GM23338 (cell line): Measurements from ENCODE around the gene GPR158. TPM values are rescaled to one million over a fixed set of nuclear protein-coding genes. Genes with fewer than 3 reads are reported as not detected.

Experiments
- ATAC-seq: fragments of 200-7000 bp; cut with Tn5 transposase; 3 replicates; pipeline ENCODE4 v1.9.1; 2020
- DNase-seq: peaks from one replicate; pipeline ENCODE4 v3.0.0-alpha.2; 2015; ENCODE audit warnings: low spot score
- H2AFZ ChIP-seq: fragments of 200-600 bp; sonication (generic); 2 replicates; pipeline ENCODE4 v1.8.0; 2016; ENCODE audit warnings: antibody characterized with exemption, mild to moderate bottlenecking, moderate library complexity
- H3F3A ChIP-seq: fragments of 200-600 bp; sonication (generic); replicated peaks from 2 replicates; pipeline ENCODE4 v1.8.0; 2017; ENCODE audit warnings: antibody characterized with exemption, mixed run types, low read depth
- H3K27ac ChIP-seq: fragments of 200-600 bp; sonication (generic); 2 replicates; pipeline ENCODE4 v1.6.1; 2016; ENCODE audit warnings: low read depth
- H3K27me3 ChIP-seq: fragments of 200-600 bp; sonication (generic); 2 replicates; pipeline ENCODE4 v1.8.0; 2016; ENCODE audit warnings: mild to moderate bottlenecking, mixed run types, moderate library complexity; ENCODE audit not compliant: insufficient read depth
- H3K36me3 ChIP-seq: fragments of 200-600 bp; sonication (generic); 2 replicates; pipeline ENCODE4 v1.8.0; 2016; ENCODE audit warnings: mild to moderate bottlenecking; ENCODE audit not compliant: insufficient read depth
- H3K4me1 ChIP-seq: fragments of 200-600 bp; sonication (generic); 2 replicates; pipeline ENCODE4 v1.8.0; 2016; ENCODE audit warnings: mild to moderate bottlenecking, moderate library complexity; ENCODE audit not compliant: insufficient read depth
- H3K4me2 ChIP-seq: fragments of 200-600 bp; sonication (generic); 2 replicates; pipeline ENCODE4 v1.7.1; 2017; ENCODE audit warnings: mixed run types
- H3K4me3 ChIP-seq: fragments of 200-600 bp; sonication (generic); 2 replicates; pipeline ENCODE4 v1.6.1; 2016; ENCODE audit warnings: mixed run types
- H3K79me2 ChIP-seq: fragments of 200-600 bp; sonication (generic); replicated peaks from 2 replicates; pipeline ENCODE4 v1.8.0; 2017; ENCODE audit warnings: mild to moderate bottlenecking; ENCODE audit not compliant: insufficient read depth
- H3K9me2 ChIP-seq: fragments of 200-600 bp; sonication (generic); 2 replicates; pipeline ENCODE4 v1.8.0; 2017; ENCODE audit not compliant: insufficient read depth
- H4K20me1 ChIP-seq: fragments of 200-600 bp; sonication (generic); replicated peaks from 2 replicates; pipeline ENCODE4 v1.8.0; 2017; ENCODE audit warnings: mild to moderate bottlenecking; ENCODE audit not compliant: insufficient read depth
- H3K27ac Mint-ChIP-seq: 2 replicates; pipeline ENCODE4 v1.8.0; 2020; ENCODE audit warnings: inconsistent platforms, mild to moderate bottlenecking, moderate library complexity, mixed read lengths
- H3K27me3 Mint-ChIP-seq: 3 replicates; pipeline ENCODE4 v1.8.0; 2022; ENCODE audit warnings: low read depth, mild to moderate bottlenecking, moderate library complexity, mixed read lengths, inconsistent platforms; ENCODE audit not compliant: insufficient read depth, poor library complexity
- H3K36me3 Mint-ChIP-seq: 3 replicates; pipeline ENCODE4 v1.8.0; 2021; ENCODE audit warnings: low read depth, mild to moderate bottlenecking, inconsistent platforms, moderate library complexity, mixed read lengths
- H3K4me1 Mint-ChIP-seq: 3 replicates; pipeline ENCODE4 v1.8.0; 2020; ENCODE audit warnings: mild to moderate bottlenecking, inconsistent platforms, mixed read lengths
- H3K4me3 Mint-ChIP-seq: 3 replicates; pipeline ENCODE4 v1.8.0; 2021; ENCODE audit warnings: moderate library complexity, mild to moderate bottlenecking, inconsistent platforms, mixed read lengths
- H3K9me3 Mint-ChIP-seq: 3 replicates; pipeline ENCODE4 v1.8.0; 2020; ENCODE audit warnings: moderate library complexity, mild to moderate bottlenecking, inconsistent platforms, mixed read lengths
- CREB1 ChIP-seq: fragments of 250-450 bp; sonication (Bioruptor Pico); IDR thresholded peaks from 2 replicates; pipeline ENCODE4 v1.5.0; 2020; ENCODE audit warnings: low read depth, mild to moderate bottlenecking, moderate library complexity
- EZH2 ChIP-seq: fragments of 200-600 bp; sonication (generic); IDR thresholded peaks from one replicate; pipeline ENCODE4 v1.8.0; 2017; ENCODE audit warnings: antibody characterized with exemption, mild to moderate bottlenecking, low read depth; ENCODE audit not compliant: unreplicated experiment
- EZH2phosphoT487 ChIP-seq: fragments of 200-600 bp; sonication (generic); IDR thresholded peaks from one replicate; pipeline ENCODE4 v1.8.1; 2018; ENCODE audit warnings: antibody characterized with exemption; ENCODE audit not compliant: unreplicated experiment
- JUNB ChIP-seq: IDR thresholded peaks from one replicate; pipeline ENCODE4 v1.6.1; 2016; ENCODE audit warnings: antibody characterized with exemption; ENCODE audit not compliant: unreplicated experiment
- NANOG ChIP-seq: IDR thresholded peaks from 2 replicates; pipeline ENCODE4 v1.6.1; 2016; ENCODE audit warnings: antibody characterized with exemption, borderline replicate concordance
- STAT1 ChIP-seq: IDR thresholded peaks from one replicate; pipeline ENCODE4 v1.6.1; 2016; ENCODE audit warnings: antibody characterized with exemption; ENCODE audit not compliant: unreplicated experiment
- polyA plus RNA-seq: library from polyadenylated mRNA; unstranded; fragments of >200 nt; fragmentation: Nextera tagmentation; extraction: Ambion mirVana; gene quantifications from 2 replicates; pipeline ENCODE4 v1.2.1, GENCODE V29; 2016
- total RNA-seq: library from RNA; depleted of rRNA; stranded (reverse); fragments of >200 nt; shearing (Covaris generic); gene quantifications from 2 replicates; pipeline ENCODE4 v1.2.3, GENCODE V29; 2014
- TF ChIP-seq, protein P1 (sequence below): IDR thresholded peaks from one replicate; pipeline ENCODE4 v1.6.1; 2018; ENCODE audit warnings: antibody characterized with exemption; ENCODE audit not compliant: unreplicated experiment
- TF ChIP-seq, protein P2 (sequence below): fragments of 250-450 bp; sonication (Bioruptor Pico); IDR thresholded peaks from 2 replicates; pipeline ENCODE4 v1.5.0; 2020; ENCODE audit warnings: mild to moderate bottlenecking, moderate library complexity

Gene GPR158
- total and polyA plus RNA-seq, 2 experiments from 2014 or later: 0.13 to 1.5 TPM

DNA sequence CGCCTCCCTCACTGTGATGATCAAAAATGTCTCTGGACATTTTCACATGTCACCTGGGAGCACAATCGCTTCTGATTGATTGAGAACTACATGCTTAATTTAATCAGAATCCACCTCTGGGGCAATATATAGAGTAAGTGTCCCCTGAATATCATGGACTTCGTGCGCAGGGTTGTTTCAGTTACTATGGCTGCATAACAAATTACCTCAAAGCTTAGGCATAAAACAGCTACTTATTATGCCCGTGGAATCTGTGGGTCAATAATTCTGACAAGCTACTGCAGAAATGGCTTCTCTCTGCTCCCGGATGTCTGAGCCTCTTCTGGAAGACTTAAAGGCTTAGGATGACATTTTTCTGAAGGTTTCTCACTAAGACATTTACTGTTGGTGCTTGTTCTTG is 334.4 kb downstream of the GPR158 start:
- Mint-ChIP-seq H3K27ac (no peak overlapping the region), H3K9me3 (no peaks in the 10 kb centered on the region), H3K36me3 (no peaks in the 10 kb centered on the region), H3K27me3 (no peaks in the 10 kb centered on the region), H3K4me1 (peaks cover 15% of the 10 kb centered on the region), H3K4me3 (no peak overlapping the region)
- Histone ChIP-seq H4K20me1 (no peaks in the 10 kb centered on the region), H3F3A (no peaks in the 10 kb centered on the region), H3K27me3 (no peaks in the 10 kb centered on the region), H3K79me2 (no peaks in the 10 kb centered on the region), H3K4me2 (no peak overlapping the region), H3K9me2 (peaks cover 4% of the 10 kb centered on the region; the same call in 1 of the 2 replicates), H3K36me3 (no peaks in the 10 kb centered on the region), H3K4me1 (peaks cover 14% of the 10 kb centered on the region), H3K4me3 (no peak overlapping the region), H3K27ac (no peak overlapping the region), H2AFZ (no peak overlapping the region)
- TF ChIP-seq CREB1 (CRISPR knock-in tag) (no peak), EZH2 (no peak), JUNB (no peak), NANOG (no peak), EZH2phosphoT487 (no peak), STAT1 (no peak)
- TF ChIP-seq, protein P1, sequence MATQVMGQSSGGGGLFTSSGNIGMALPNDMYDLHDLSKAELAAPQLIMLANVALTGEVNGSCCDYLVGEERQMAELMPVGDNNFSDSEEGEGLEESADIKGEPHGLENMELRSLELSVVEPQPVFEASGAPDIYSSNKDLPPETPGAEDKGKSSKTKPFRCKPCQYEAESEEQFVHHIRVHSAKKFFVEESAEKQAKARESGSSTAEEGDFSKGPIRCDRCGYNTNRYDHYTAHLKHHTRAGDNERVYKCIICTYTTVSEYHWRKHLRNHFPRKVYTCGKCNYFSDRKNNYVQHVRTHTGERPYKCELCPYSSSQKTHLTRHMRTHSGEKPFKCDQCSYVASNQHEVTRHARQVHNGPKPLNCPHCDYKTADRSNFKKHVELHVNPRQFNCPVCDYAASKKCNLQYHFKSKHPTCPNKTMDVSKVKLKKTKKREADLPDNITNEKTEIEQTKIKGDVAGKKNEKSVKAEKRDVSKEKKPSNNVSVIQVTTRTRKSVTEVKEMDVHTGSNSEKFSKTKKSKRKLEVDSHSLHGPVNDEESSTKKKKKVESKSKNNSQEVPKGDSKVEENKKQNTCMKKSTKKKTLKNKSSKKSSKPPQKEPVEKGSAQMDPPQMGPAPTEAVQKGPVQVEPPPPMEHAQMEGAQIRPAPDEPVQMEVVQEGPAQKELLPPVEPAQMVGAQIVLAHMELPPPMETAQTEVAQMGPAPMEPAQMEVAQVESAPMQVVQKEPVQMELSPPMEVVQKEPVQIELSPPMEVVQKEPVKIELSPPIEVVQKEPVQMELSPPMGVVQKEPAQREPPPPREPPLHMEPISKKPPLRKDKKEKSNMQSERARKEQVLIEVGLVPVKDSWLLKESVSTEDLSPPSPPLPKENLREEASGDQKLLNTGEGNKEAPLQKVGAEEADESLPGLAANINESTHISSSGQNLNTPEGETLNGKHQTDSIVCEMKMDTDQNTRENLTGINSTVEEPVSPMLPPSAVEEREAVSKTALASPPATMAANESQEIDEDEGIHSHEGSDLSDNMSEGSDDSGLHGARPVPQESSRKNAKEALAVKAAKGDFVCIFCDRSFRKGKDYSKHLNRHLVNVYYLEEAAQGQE: no peak
- TF ChIP-seq, protein P2, sequence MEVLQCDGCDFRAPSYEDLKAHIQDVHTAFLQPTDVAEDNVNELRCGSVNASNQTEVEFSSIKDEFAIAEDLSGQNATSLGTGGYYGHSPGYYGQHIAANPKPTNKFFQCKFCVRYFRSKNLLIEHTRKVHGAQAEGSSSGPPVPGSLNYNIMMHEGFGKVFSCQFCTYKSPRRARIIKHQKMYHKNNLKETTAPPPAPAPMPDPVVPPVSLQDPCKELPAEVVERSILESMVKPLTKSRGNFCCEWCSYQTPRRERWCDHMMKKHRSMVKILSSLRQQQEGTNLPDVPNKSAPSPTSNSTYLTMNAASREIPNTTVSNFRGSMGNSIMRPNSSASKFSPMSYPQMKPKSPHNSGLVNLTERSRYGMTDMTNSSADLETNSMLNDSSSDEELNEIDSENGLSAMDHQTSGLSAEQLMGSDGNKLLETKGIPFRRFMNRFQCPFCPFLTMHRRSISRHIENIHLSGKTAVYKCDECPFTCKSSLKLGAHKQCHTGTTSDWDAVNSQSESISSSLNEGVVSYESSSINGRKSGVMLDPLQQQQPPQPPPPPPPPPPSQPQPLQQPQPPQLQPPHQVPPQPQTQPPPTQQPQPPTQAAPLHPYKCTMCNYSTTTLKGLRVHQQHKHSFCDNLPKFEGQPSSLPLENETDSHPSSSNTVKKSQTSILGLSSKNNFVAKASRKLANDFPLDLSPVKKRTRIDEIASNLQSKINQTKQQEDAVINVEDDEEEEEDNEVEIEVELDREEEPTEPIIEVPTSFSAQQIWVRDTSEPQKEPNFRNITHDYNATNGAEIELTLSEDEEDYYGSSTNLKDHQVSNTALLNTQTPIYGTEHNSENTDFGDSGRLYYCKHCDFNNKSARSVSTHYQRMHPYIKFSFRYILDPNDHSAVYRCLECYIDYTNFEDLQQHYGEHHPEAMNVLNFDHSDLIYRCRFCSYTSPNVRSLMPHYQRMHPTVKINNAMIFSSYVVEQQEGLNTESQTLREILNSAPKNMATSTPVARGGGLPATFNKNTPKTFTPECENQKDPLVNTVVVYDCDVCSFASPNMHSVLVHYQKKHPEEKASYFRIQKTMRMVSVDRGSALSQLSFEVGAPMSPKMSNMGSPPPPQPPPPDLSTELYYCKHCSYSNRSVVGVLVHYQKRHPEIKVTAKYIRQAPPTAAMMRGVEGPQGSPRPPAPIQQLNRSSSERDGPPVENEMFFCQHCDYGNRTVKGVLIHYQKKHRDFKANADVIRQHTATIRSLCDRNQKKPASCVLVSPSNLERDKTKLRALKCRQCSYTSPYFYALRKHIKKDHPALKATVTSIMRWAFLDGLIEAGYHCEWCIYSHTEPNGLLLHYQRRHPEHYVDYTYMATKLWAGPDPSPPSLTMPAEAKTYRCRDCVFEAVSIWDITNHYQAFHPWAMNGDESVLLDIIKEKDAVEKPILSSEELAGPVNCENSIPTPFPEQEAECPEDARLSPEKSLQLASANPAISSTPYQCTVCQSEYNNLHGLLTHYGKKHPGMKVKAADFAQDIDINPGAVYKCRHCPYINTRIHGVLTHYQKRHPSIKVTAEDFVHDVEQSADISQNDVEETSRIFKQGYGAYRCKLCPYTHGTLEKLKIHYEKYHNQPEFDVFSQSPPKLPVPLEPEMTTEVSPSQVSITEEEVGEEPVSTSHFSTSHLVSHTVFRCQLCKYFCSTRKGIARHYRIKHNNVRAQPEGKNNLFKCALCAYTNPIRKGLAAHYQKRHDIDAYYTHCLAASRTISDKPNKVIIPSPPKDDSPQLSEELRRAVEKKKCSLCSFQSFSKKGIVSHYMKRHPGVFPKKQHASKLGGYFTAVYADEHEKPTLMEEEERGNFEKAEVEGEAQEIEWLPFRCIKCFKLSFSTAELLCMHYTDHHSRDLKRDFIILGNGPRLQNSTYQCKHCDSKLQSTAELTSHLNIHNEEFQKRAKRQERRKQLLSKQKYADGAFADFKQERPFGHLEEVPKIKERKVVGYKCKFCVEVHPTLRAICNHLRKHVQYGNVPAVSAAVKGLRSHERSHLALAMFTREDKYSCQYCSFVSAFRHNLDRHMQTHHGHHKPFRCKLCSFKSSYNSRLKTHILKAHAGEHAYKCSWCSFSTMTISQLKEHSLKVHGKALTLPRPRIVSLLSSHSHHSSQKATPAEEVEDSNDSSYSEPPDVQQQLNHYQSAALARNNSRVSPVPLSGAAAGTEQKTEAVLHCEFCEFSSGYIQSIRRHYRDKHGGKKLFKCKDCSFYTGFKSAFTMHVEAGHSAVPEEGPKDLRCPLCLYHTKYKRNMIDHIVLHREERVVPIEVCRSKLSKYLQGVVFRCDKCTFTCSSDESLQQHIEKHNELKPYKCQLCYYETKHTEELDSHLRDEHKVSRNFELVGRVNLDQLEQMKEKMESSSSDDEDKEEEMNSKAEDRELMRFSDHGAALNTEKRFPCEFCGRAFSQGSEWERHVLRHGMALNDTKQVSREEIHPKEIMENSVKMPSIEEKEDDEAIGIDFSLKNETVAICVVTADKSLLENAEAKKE: no peak
- no peak for ATAC-seq
- DNase-seq: no peak
